NB4 (cell line): Measurements from ENCODE around the gene MYBPC2.
"Not testable (repeated sequence)": the region's sequence is repeated elsewhere in the genome, so short reads cannot be mapped to it uniquely, and the experiment has no call there.

ENCODE experiments used
- DNase-seq: peaks from one replicate; pipeline ENCODE4 v3.0.0; 2010; ENCODE audit warnings: low read depth
- H3K4me3 ChIP-seq: one replicate; pipeline ENCODE4 v1.5.1; 2011; ENCODE audit warnings: mild to moderate bottlenecking, low read depth, low read length, moderate library complexity
- CTCF ChIP-seq: IDR thresholded peaks from one replicate; pipeline ENCODE4 v1.5.1; 2012; ENCODE audit warnings: low read depth, low read length
- MAX ChIP-seq: IDR thresholded peaks from 2 replicates; pipeline ENCODE4 v1.6.1; 2011; ENCODE audit warnings: low read depth, low read length
- MYC ChIP-seq: IDR thresholded peaks from 2 replicates; pipeline ENCODE4 v1.6.1; 2011; ENCODE audit warnings: low read depth, low read length
- POLR2A ChIP-seq: IDR thresholded peaks from 2 replicates; pipeline ENCODE4 v1.6.1; 2011; ENCODE audit warnings: mild to moderate bottlenecking; ENCODE audit not compliant: insufficient read length; ENCODE audit errors: extremely low read depth

The MYBPC2 gene

GRCh38 chr19:50433201-50434180 lies 799 bp downstream of the MYBPC2 start:
- H3K4me3 ChIP-seq: no peak overlapping the region
- no peak for DNase-seq
- no peak for TF ChIP-seq MAX
- TF ChIP-seq CTCF: no peak
- no peak for TF ChIP-seq POLR2A
- TF ChIP-seq MYC: no peak

- DNase-seq: no peak
- TF ChIP-seq CTCF (no peak), MAX (no peak), POLR2A (no peak), MYC (no peak)
- H3K4me3 ChIP-seq: no peak overlapping the region
These were observed 1.8 kb downstream of the MYBPC2 start for GRCh38 chr19:50434525-50434924.

GRCh38 chr19:50435221-50435620 lies 2.5 kb downstream of the MYBPC2 start:
- no peak for DNase-seq
- TF ChIP-seq POLR2A: no peak
- no peak for TF ChIP-seq MAX
- no peak for TF ChIP-seq CTCF
- no peak for TF ChIP-seq MYC
- H3K4me3 ChIP-seq: no peak overlapping the region

- TF ChIP-seq CTCF: no peak
- TF ChIP-seq POLR2A: no peak
- no peak for TF ChIP-seq MAX
- no peak for TF ChIP-seq MYC
- H3K4me3 ChIP-seq: no peak overlapping the region
- no peak for DNase-seq
These were observed 2.9 kb downstream of the MYBPC2 start for GRCh38 chr19:50435627-50436026.

GRCh38 chr19:50437862-50438449 lies 5.3 kb downstream of the MYBPC2 start:
- no peak for DNase-seq
- no peak overlapping the region for H3K4me3 ChIP-seq
- TF ChIP-seq MAX (no peak), POLR2A (no peak), MYC (no peak), CTCF (no peak)

- not testable (repeated sequence) for DNase-seq, H3K4me3 ChIP-seq
These were observed 6.4 kb downstream of the MYBPC2 start for GRCh38 chr19:50439130-50439529.
